Right renal cortex interstitium (tissue), 3 donors: ENCODE data around the gene NSUN4. TPM values are rescaled to one million over a fixed set of nuclear protein-coding genes. Genes with fewer than 3 reads are reported as not detected.
"Not testable (repeated sequence)": the region's sequence is repeated elsewhere in the genome, so short reads cannot be mapped to it uniquely, and the experiment has no call there.

Source experiments
- DNase-seq, 3 donors: peaks; one replicate each; pipeline ENCODE4 v3.0.0-alpha.2; 2013; ENCODE audit warnings: low read depth in 3 of 3, low spot score in 2 of 3
- polyA plus RNA-seq, 3 donors: library from polyadenylated mRNA; unstranded; fragments of 120-200 nt; gene quantifications; one replicate each; pipeline ENCODE4 v1.2.1, GENCODE V29; 2013; ENCODE audit not compliant: insufficient read length in 3 of 3

Gene NSUN4
- polyA plus RNA-seq, 3 donors, result 25.4 to 28.0 (median 27.8) TPM

DNA sequence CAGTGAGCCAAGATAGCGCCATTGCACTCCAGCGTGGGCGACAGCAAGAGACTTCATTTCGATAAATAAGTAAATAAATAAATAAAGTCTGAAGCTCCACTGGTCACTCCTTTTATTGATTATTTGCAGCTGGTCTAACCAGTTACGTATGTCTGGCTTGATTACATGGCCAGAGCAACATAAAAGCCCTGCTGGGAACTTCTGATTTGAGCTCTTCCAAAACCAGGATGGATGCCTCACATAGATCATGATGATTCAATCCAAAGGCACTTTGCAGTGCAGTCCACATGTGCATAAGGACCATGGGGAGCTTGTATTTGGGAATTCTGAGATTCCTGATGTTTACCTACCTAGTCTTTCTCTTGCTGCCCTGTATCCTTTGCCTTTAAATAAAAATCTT is 24.0 kb downstream of the NSUN4 start:
- no peak for DNase-seq

- not testable (repeated sequence) for DNase-seq
These were observed 25.2 kb downstream of the NSUN4 start for GRCh38 chr1:46365796-46366195.

- no peak for DNase-seq
These were observed 26.5 kb downstream of the NSUN4 start for GRCh38 chr1:46367072-46367471.

DNA sequence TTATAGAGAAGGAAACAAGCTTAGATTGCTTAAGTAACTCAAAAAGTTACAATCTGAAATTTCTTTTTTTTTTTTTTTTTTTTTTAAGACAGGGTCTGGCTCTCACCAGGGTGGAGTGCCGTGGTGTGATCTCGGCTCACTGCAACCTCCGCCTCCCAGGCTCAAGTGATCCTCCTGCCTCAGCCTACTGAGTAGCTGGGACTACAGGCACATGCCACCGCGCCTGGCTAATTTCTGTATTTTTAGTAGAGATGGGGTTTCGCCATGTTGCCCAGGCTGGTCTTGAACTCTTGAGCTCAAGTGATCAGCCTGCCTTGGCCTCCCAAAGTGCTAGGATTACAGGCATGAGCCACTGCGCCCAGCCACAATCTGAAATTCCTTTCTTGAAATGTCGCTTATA is 27.1 kb downstream of the NSUN4 start:
- DNase-seq, result not testable (repeated sequence)

- DNase-seq, result no peak
These were observed 28.2 kb downstream of the NSUN4 start for GRCh38 chr1:46368791-46369190.

DNA sequence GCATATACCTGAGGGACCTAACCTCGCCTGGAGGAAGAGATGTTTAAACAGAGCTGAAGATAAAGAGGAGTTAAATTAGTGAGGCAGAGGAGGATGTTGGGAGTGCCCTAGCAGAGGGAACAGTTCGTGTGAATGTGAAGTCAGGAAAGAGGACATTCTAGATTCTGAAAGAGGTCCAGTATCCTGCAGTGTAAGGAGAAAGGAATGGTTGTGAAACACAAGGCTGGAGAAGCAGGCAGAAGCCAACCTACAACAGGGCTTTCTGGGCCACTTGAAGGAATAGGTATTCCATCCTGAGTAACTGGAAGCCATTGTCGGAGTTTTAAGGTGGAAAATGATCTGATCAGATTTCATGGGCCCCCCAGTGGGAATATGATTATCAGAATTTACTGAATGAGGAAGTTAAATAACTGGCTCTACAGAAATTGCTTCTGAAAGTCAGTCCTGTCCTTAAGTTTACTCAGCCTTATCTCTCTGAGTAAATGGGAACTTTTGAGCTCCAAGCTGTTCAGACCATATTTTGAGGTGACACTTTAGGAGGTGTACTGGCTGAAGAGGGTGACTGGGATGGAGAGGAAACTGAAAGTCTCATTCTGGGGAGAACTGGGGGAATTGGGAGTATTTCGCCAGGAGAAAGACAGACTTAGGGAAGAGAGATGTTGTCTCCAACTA is 29.1 kb downstream of the NSUN4 start:
- no peak for DNase-seq

DNA sequence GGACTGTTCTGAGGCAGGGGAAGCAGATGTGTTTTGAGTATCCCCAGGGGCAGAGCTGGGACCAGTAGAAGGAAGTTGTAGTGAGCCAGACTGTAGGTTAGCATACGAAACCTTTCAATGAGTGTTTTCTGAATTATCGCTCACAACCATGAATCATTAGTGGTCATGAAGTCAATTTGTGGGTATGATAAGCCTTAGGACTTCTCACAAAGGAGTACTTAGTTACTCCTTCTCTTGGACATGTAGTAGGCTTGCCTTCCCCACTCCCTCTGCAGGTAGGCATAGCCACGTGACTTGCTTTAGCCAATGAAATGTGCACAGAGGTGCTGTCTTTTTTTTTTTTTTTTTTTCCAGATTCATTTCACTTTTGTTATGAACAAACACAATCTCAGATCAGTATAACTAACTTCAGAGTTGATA is 29.6 kb downstream of the NSUN4 start:
- DNase-seq, result no peak

DNA sequence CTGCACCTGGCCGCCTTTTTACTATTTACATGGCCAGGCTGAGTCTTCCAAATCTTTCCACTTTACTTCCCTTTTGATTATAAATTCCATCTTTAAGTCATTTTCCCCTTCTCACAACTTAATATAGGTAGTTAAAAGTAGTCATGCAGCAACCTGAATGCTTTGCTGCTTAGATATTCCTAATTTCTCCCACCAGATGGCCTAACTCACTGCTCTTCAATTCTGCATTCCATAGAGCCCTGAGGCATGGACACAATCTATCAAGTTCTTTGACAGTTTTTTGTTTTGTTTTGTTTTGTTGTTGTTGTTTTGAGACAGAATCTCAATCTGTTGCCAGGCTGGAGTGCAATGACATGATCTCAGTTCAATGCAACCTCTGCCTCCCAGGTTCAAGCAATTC is 31.8 kb downstream of the NSUN4 start:
- no peak for DNase-seq

- no peak for DNase-seq
These were observed 39.4 kb downstream of the NSUN4 start for GRCh38 chr1:46379996-46380395.

DNA sequence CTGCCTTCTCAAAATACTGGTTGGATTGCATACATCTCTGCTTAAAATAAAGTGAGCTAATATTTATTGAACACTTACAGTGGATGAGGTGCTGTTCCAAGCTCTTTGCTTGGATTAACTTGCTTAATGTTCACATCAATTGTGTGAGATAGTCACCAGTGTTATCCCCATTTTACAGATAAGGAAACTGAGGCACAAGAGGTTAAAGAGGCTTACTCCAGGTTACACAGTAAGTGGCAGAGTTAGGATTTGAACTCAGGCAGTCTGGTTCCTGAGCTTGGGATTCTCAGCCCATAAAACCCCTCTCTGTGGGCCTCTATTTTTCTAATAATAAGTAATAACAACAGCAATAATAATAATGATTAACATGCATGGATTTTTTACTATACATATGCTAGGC is 39.9 kb downstream of the NSUN4 start:
- no peak for DNase-seq

- DNase-seq, result no peak
These were observed 52.9 kb downstream of the NSUN4 start for GRCh38 chr1:46393510-46393909.

- no peak for DNase-seq
These were observed 53.7 kb downstream of the NSUN4 start, which contains the start of gene FAAH for GRCh38 chr1:46394108-46394871. Gene FAAH (plus strand): TSS chr1:46394317. CDS start chr1:46394349, 32 bp downstream.

GRCh38 chr1:46394872-46395465 is 54.4 kb downstream of the NSUN4 start:
- DNase-seq, result no peak

- no peak for DNase-seq
These were observed 56.1 kb downstream of the NSUN4 start for GRCh38 chr1:46396441-46397398.

DNA sequence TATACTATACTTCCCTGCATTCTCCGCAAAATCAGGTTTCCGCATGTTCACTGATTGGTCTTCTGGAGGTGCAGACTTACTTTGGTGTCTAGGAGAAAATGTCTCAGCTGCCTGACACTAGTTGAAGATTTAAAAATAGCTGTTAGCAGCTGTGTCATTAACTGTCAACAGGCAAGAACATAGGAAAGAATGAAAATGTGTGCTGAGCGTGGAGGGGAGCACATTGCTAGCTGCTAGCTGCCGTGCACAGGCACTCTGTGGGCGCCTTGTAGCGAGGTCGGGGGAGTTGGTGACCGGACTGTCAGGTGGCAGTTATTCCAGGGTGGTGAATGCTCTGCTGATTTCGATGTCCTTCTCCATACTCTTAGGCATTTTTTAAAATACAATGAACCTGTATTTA is 58.7 kb downstream of the NSUN4 start:
- no peak for DNase-seq

- no peak for DNase-seq
These were observed 59.8 kb downstream of the NSUN4 start for GRCh38 chr1:46400421-46400820.

DNA sequence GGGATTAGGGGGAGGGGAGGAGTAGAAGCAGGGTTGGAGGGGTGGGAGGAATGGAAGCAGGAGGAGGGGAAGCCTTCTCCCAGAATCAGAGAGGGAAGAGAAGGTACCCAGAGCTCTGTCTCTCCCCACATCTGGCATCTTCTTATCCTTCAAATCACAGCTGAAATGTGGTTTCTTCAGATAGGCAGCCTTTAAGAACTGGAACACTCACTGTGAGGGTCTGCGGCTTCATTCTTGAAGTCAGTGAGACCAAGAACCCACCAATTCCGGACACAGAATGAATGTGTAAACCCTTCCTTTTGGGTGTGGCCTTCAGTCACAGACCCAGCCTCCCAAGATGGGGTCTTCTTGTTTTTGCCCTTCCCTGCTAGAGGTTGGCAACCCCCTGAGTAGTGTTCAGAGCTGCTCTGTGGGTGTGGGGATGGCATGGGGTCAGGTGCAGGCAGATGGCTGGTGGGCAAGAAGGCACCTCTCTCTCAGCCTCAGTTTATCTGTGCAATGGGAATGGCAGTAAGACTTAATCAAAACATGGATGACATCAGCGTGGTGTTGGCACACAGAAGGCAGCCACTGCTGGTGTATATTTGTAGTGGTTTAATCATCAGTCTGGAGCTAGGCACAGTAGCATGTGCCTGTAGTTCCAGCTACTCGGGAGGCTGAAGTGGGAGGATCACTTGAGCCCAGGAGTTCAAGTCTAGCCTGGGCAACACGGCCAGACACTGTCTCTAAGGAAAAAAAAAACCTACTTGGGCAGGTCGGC is 60.7 kb downstream of the NSUN4 start:
- no peak for DNase-seq

DNA sequence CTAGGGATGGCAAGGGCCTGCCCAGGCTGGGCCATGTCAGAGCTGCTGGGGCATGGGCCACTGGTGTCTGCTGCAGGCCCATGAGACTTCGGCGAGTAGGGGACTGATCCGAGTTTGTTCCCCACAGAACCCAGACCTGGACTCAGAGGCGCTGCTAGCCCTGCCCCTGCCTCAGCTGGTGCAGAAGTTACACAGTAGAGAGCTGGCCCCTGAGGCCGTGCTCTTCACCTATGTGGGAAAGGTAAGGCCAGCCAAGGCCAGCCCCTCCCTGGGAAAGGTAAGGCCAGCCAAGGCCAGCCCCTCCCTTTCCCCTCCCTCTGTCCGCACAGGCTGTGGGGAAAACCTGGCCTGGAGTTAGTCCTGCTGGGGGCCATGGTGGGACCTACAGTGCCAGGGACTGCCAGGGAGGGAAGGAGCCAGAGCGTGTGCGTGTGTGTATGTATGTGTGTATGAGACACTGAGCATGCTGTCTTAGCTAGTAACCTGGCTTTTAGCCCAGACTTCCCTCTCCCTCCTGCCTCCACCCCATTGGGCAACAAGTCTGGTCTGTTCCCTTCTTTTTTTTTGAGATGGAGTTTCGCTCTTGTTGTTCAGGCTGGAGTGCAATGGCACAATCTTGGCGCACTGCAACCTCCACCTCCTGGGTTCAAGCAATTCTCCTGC is 61.5 kb downstream of the NSUN4 start:
- no peak for DNase-seq

DNA sequence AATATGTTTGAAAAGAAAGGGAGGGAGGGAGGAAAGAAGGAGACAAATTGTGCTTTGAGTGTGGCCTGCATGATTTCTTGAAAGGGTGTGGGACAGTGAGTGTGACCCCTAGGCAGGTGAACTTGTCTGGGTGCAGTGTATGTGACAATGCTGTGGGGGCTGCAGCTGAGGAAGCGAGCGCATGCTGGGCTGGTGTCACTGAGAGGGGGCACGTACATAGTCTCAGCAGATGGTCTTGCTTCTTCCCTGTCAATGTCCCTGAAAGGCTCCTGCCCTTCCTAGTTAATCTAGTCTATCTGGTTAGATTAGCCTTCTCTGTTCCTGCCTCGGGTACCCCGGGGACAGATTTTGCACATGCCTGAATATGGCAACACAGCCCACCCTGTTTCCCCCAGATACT is 63.3 kb downstream of the NSUN4 start:
- DNase-seq, result no peak
